Heart left ventricle (tissue), 16 donors: ENCODE measurements around the gene MKRN3. TPM values are rescaled to one million over a fixed set of nuclear protein-coding genes. Genes with fewer than 3 reads are reported as not detected.
"Not testable (repeated sequence)": the region's sequence is repeated elsewhere in the genome, so short reads cannot be mapped to it uniquely, and the experiment has no call there.

ENCODE experiments used
- ATAC-seq, 4 donors: fragments of 200-7000 bp; cut with Tn5 transposase; one replicate each; pipeline ENCODE4 v1.9.1; 2020 to 2022; ENCODE audit warnings: moderate library complexity in 4 of 4, mild to moderate bottlenecking in 3 of 4, moderate number of reproducible peaks in 1 of 4
- DNase-seq, 5 donors: peaks; one replicate each; pipeline ENCODE4 v3.0.0-alpha.2; 2020
- H3K27ac ChIP-seq, 12 donors: fragments of 200-600 bp; sonication (generic) in 4 of 12; one replicate each; pipeline versions ENCODE4 v1.5.0 to v1.8.0; 2016 to 2022; ENCODE audit warnings: mild to moderate bottlenecking in 2 of 12
- H3K27me3 ChIP-seq, 9 donors: fragments of 200-600 bp; sonication (generic) in 2 of 9; one replicate each; pipeline versions ENCODE4 v1.5.1 to v1.8.0; 2016 to 2022; ENCODE audit warnings: mild to moderate bottlenecking in 3 of 9
- H3K36me3 ChIP-seq, 9 donors: fragments of 200-600 bp; sonication (generic) in 2 of 9; one replicate each; pipeline versions ENCODE4 v1.5.0 to v1.8.0; 2018 to 2022; ENCODE audit warnings: mild to moderate bottlenecking in 2 of 9
- H3K4me1 ChIP-seq, 12 donors: fragments of 200-600 bp; sonication (generic) in 4 of 12; one replicate each; pipeline versions ENCODE4 v1.5.0 to v1.8.0; 2016 to 2022; ENCODE audit warnings: mild to moderate bottlenecking in 3 of 12
- H3K4me3 ChIP-seq, 12 donors: fragments of 200-600 bp; sonication (generic) in 4 of 12; one replicate each; pipeline versions ENCODE4 v1.5.0 to v1.8.0; 2017 to 2022; ENCODE audit warnings: mild to moderate bottlenecking in 9 of 12, moderate library complexity in 4 of 12
- H3K9me3 ChIP-seq, 12 donors: fragments of 200-600 bp; sonication (generic) in 4 of 12; one replicate each; pipeline versions ENCODE4 v1.5.0 to v1.8.0; 2016 to 2022; ENCODE audit warnings: mild to moderate bottlenecking in 1 of 12
- CTCF ChIP-seq, 12 donors: fragments of 200-600 bp; sonication (generic) in 4 of 12; IDR thresholded peaks; one replicate each; pipeline versions ENCODE4 v1.5.0 to v1.8.0; 2018 to 2022; ENCODE audit warnings: antibody characterized with exemption in 12 of 12, mild to moderate bottlenecking in 5 of 12
- POLR2A ChIP-seq, 2 donors: fragments of 450-650 bp; IDR thresholded peaks; one replicate each; pipeline ENCODE4 v1.6.1; 2017; ENCODE audit warnings: antibody characterized with exemption in 2 of 2, mild to moderate bottlenecking in 2 of 2, moderate library complexity in 2 of 2
- WGBS, 4 donors: extraction: QIAGEN DNeasy Blood & Tissue Kit in 2 of 4; methylation state at CpG; one replicate each; pipeline versions ENCODE4 v1.1.5 to v1.1.7; 2013 to 2018; 5-methylcytosine and 5-hydroxymethylcytosine counted together
- intact Hi-C, 10 donors: fragments of 100-400 bp; cut with DNase I; formaldehyde crosslinking; loops; one replicate each; pipeline versions ENCODE4 v1.11.1 to v1.14.2; 2022
- polyA plus RNA-seq, 2 donors: library from polyadenylated mRNA; stranded (reverse); fragments of 200-250 nt; gene quantifications; one replicate each; pipeline ENCODE4 v1.2.3, GENCODE V29; 2013
- total RNA-seq, 9 donors: library from RNA; depleted of rRNA in 2 of 9; stranded (reverse); fragments of >200 nt in 2 of 9; fragmentation: NEBNext Ultra II Directional in 3 of 9; extraction: Animal tissue kit (Norgen Biotek cat#: 25700) in 3 of 9; gene quantifications; one replicate each; pipeline versions ENCODE4 v1.1.0 to v1.2.4, GENCODE V29; 2016 to 2023
- donor health status: ischemic (EF 13 %, LVEDD 7.1; RV severe dilation, severe dysfunction).
- donor health status: healthy with polysubstance abuse.
- donor health status: DM: no; HTN: yes; CAD: no.
- donor health status: DM: no; HTN: no; CAD: no.
- donor health status: ischemic (EF 25% LVEDD 6.9; RV normal size, moderate dysfunction).
- donor health status: ischemic (EF 25% LVEDD 5.7; RV mildly dilated, moderate dysfunction).
- donor health status: healthy.
- donor health status: DM: yes; HTN: yes; CAD: no.
- donor health status: ischemic (EF 35%, LVEDD 5.7; RV mildly dilated, moderate dysfunction).
- donor health status: nonischemic (EF 11% LVEDD 7.7; RV severe dilation, severe dysfunction).
- donor health status: DM: yes; HTN: yes; CAD: no.
- donor health status: PGD.
- donor health status: ischemic (EF 29% LVEDD 5.4; RV normal size, mild dysfunction).
- donor health status: nonischemic (EF 23%, LVEDD 6.1; RV moderate dilation, normal function).

Gene MKRN3
- total and polyA plus RNA-seq, 11 donors: 0.11 to 0.45 (median 0.19) TPM; not detected in 6

DNA sequence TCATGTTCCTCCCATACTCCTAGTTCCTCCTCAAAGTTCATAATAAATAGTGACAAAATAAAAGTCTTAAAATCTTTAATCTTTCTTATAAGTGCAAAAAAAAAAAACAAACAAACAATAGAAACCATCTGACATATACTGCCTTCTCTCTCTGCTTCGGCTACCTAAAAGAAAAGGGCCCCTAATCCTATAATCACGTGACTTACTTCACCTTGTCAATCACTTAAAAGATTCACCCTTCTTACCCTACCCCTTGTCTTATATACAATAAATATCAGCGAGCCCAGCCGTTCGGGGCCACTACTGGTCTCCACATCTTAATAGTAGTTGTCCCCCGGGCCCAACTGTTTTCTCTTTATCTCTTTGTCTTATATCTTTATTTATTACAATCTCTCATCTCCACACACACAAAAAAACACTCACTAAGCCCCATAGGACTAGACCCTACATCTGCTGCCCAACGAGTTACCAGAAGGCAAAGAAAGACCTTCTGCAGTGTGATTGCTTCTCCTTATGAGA lies 28.8 kb downstream of the MKRN3 start:
- intact Hi-C loops: no loop called here
- no peaks in the 10 kb centered on the region for H3K9me3 ChIP-seq
- H3K4me3 ChIP-seq: no peak overlapping the region
- no peaks in the 10 kb centered on the region for H3K4me1 ChIP-seq
- DNase-seq (no peak), ATAC-seq (no peak)
- peaks cover 0 to 6% (median 0%) of the 10 kb centered on the region in 9 donors for H3K27me3 ChIP-seq
- no peak overlapping the region for H3K27ac ChIP-seq
- no peaks in the 10 kb centered on the region for H3K36me3 ChIP-seq
- 75 to 78% (median 76%) methylated on average over 7 of the region's 7 CpGs for WGBS, 4 donors
- TF ChIP-seq POLR2A (IDR thresholded peaks at IDR 0.05): no peak
- no peak for TF ChIP-seq CTCF (IDR thresholded peaks at IDR 0.05)

GRCh38 chr15:23595368-23595767 lies 29.9 kb downstream of the MKRN3 start:
- Histone ChIP-seq H3K4me3 (no peak overlapping the region), H3K4me1 (no peaks in the 10 kb centered on the region), H3K9me3 (no peaks in the 10 kb centered on the region), H3K27me3 (peaks cover 0 to 6% (median 0%) of the 10 kb centered on the region in 9 donors), H3K27ac (no peak overlapping the region), H3K36me3 (no peaks in the 10 kb centered on the region)
- intact Hi-C loops: no loop called here
- DNase-seq (no peak), ATAC-seq (no peak)
- WGBS, 4 donors: 52 to 68% (median 59%) methylated on average over 2 of the region's 2 CpGs
- no peak for TF ChIP-seq CTCF (IDR thresholded peaks at IDR 0.05)
- TF ChIP-seq POLR2A (IDR thresholded peaks at IDR 0.05): no peak

DNA sequence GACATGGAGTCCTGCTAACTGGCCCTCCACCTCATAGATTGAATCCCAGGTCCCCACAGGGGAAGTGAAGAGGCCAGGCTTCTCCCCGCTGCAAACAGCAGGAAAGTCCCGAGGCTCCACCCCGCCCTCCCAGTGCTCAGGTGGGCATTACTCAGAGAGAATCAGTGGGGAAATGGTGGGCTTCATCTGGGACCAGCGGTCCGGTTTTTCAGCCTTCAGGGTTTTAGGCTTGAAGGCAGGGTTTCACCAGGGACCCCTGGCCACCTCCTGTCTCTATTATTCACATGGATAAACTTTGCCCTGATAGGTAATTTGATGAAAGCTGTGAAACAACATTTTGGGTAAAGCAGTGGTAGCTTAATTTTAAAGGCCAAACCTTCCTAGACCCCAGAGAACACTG lies 31.3 kb downstream of the MKRN3 start:
- TF ChIP-seq POLR2A (IDR thresholded peaks at IDR 0.05): no peak
- TF ChIP-seq CTCF (IDR thresholded peaks at IDR 0.05): no peak
- peaks cover 0 to 6% (median 0%) of the 10 kb centered on the region in 9 donors for H3K27me3 ChIP-seq
- no peak overlapping the region for H3K4me3 ChIP-seq
- WGBS, 4 donors: 65 to 70% (median 66%) methylated on average over 5 of the region's 5 CpGs
- intact Hi-C loops: no loop called here
- ATAC-seq (no peak), DNase-seq (no peak)
- no peaks in the 10 kb centered on the region for H3K4me1 ChIP-seq
- no peaks in the 10 kb centered on the region for H3K9me3 ChIP-seq
- H3K27ac ChIP-seq: no peak overlapping the region
- no peaks in the 10 kb centered on the region for H3K36me3 ChIP-seq

GRCh38 chr15:23597278-23597677 lies 31.8 kb downstream of the MKRN3 start:
- intact Hi-C loops, H3K36me3 ChIP-seq, H3K9me3 ChIP-seq, DNase-seq, H3K4me1 ChIP-seq, H3K27ac ChIP-seq, H3K4me3 ChIP-seq, H3K27me3 ChIP-seq, ATAC-seq: not testable (repeated sequence)
- 81 to 90% (median 86%) methylated on average over 14 of the region's 14 CpGs for WGBS, 4 donors

DNA sequence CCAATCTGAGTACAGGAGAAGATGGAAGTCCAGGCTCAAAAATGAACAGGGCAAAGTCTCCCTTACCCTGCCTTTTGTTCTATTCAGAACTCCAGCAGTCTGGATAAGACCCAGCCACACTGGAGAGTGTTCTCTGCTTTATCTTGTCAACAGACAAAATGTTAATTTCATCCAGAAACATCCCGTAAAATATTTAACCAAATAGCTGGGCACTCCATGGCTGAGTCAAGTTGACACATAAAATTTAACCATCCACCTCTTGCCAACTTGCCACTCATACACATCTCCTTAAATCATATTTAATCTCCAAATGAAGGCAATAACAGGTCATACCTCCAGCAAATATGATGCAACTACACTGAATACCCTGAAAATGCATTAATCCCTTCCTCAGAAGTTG lies 33.6 kb downstream of the MKRN3 start:
- no peak overlapping the region for H3K27ac ChIP-seq
- intact Hi-C loops: no loop called here
- H3K36me3 ChIP-seq: no peaks in the 10 kb centered on the region
- ATAC-seq (no peak), DNase-seq (no peak)
- no peak overlapping the region for H3K4me3 ChIP-seq
- no peak for TF ChIP-seq POLR2A (IDR thresholded peaks at IDR 0.05)
- TF ChIP-seq CTCF (IDR thresholded peaks at IDR 0.05): no peak
- peaks cover 0 to 3% (median 0%) of the 10 kb centered on the region in 12 donors for H3K9me3 ChIP-seq
- H3K27me3 ChIP-seq: peaks cover 0 to 6% (median 0%) of the 10 kb centered on the region in 9 donors
- no peaks in the 10 kb centered on the region for H3K4me1 ChIP-seq
- 71 to 100% (median 81%) methylated on average over 1 of the region's 1 CpG for WGBS, 4 donors
